Chondrocyte (in vitro differentiated cells): ENCODE measurements around the gene ADGRV1. TPM values are rescaled to one million over a fixed set of nuclear protein-coding genes. Genes with fewer than 3 reads are reported as not detected.
"Not testable (repeated sequence)": the region's sequence is repeated elsewhere in the genome, so short reads cannot be mapped to it uniquely, and the experiment has no call there.

Experiments used
- DNase-seq: peaks from one replicate; pipeline ENCODE4 v3.0.0; 2021; ENCODE audit warnings: mixed read lengths, low spot score
- H3K27ac Mint-ChIP-seq: one replicate; pipeline ENCODE4 v1.8.0; 2021; ENCODE audit warnings: mild to moderate bottlenecking, moderate library complexity, mixed read lengths; ENCODE audit not compliant: unreplicated experiment
- H3K27me3 Mint-ChIP-seq: 2 replicates; pipeline ENCODE4 v1.8.0; 2021; ENCODE audit warnings: low read depth, mixed read lengths
- H3K36me3 Mint-ChIP-seq: 2 replicates; pipeline ENCODE4 v1.8.0; 2021; ENCODE audit warnings: low read depth, mixed read lengths
- H3K4me1 Mint-ChIP-seq: 2 replicates; pipeline ENCODE4 v1.8.0; 2021; ENCODE audit warnings: low read depth, mild to moderate bottlenecking, mixed read lengths
- H3K4me3 Mint-ChIP-seq: one replicate; pipeline ENCODE4 v1.8.0; 2021; ENCODE audit warnings: mild to moderate bottlenecking, moderate library complexity, mixed read lengths; ENCODE audit not compliant: unreplicated experiment
- H3K9me3 Mint-ChIP-seq: 2 replicates; pipeline ENCODE4 v1.8.0; 2021; ENCODE audit warnings: low read depth, mixed read lengths
- CTCF ChIP-seq: fragments of 200-600 bp; sonication (generic); IDR thresholded peaks from 2 replicates; pipeline ENCODE4 v1.5.0; 2021; ENCODE audit warnings: antibody characterized with exemption, mild to moderate bottlenecking, moderate library complexity
- total RNA-seq: library from RNA; stranded (reverse); gene quantifications from 3 replicates; pipeline ENCODE4 v1.2.1, GENCODE V29; 2021

The ADGRV1 gene
- total RNA-seq, 1 donor from 2014 or later: 1.5 TPM

- H3K4me1 Mint-ChIP-seq: peaks cover 6% of the 10 kb centered on the region
- no peak for TF ChIP-seq CTCF
- no peak for DNase-seq
- H3K4me3 Mint-ChIP-seq: no peak overlapping the region
- H3K27me3 Mint-ChIP-seq: no peaks in the 10 kb centered on the region
- no peaks in the 10 kb centered on the region for H3K36me3 Mint-ChIP-seq
- H3K27ac Mint-ChIP-seq: no peak overlapping the region
- peaks cover 21% of the 10 kb centered on the region for H3K9me3 Mint-ChIP-seq
These were observed 484.3 kb downstream of the ADGRV1 start for GRCh38 chr5:91042936-91043255.

- Mint-ChIP-seq H3K4me1 (no peaks in the 10 kb centered on the region), H3K4me3 (no peak overlapping the region), H3K27ac (no peak overlapping the region), H3K27me3 (no peaks in the 10 kb centered on the region), H3K9me3 (peaks cover 21% of the 10 kb centered on the region), H3K36me3 (no peaks in the 10 kb centered on the region)
- TF ChIP-seq CTCF: no peak
- no peak for DNase-seq
These were observed 489.5 kb downstream of the ADGRV1 start for GRCh38 chr5:91048073-91048472.

- Mint-ChIP-seq H3K9me3 (peaks cover 21% of the 10 kb centered on the region), H3K36me3 (no peaks in the 10 kb centered on the region), H3K4me1 (no peaks in the 10 kb centered on the region), H3K27me3 (no peaks in the 10 kb centered on the region), H3K27ac (no peak overlapping the region), H3K4me3 (no peak overlapping the region)
- no peak for DNase-seq
- no peak for TF ChIP-seq CTCF
These were observed 490.5 kb downstream of the ADGRV1 start for GRCh38 chr5:91049112-91049511.

GRCh38 chr5:91049800-91050199, 491.2 kb downstream of the ADGRV1 start:
- no peak overlapping the region for H3K27ac Mint-ChIP-seq
- H3K4me3 Mint-ChIP-seq: no peak overlapping the region
- H3K9me3 Mint-ChIP-seq: peaks cover 19% of the 10 kb centered on the region
- no peak for DNase-seq
- no peaks in the 10 kb centered on the region for H3K36me3 Mint-ChIP-seq
- no peaks in the 10 kb centered on the region for H3K4me1 Mint-ChIP-seq
- no peak for TF ChIP-seq CTCF
- no peaks in the 10 kb centered on the region for H3K27me3 Mint-ChIP-seq

- not testable (repeated sequence) for H3K4me3 Mint-ChIP-seq, H3K27me3 Mint-ChIP-seq, H3K36me3 Mint-ChIP-seq, H3K9me3 Mint-ChIP-seq, DNase-seq, H3K27ac Mint-ChIP-seq, H3K4me1 Mint-ChIP-seq
These were observed 493.8 kb downstream of the ADGRV1 start for GRCh38 chr5:91052411-91052810.

GRCh38 chr5:91052977-91053740, 494.6 kb downstream of the ADGRV1 start:
- DNase-seq: no peak
- no peaks in the 10 kb centered on the region for H3K36me3 Mint-ChIP-seq
- no peaks in the 10 kb centered on the region for H3K27me3 Mint-ChIP-seq
- H3K4me1 Mint-ChIP-seq: no peaks in the 10 kb centered on the region
- H3K9me3 Mint-ChIP-seq: peaks cover 3% of the 10 kb centered on the region
- H3K27ac Mint-ChIP-seq: no peak overlapping the region
- no peak overlapping the region for H3K4me3 Mint-ChIP-seq
- TF ChIP-seq CTCF: no peak
